GM12891 (cell line): Measurements from ENCODE around the gene GJA5.

Source experiments
- PAX5 ChIP-seq: IDR thresholded peaks from 2 replicates; pipeline ENCODE4 v1.6.1; 2011; ENCODE audit warnings: low read length, moderate library complexity, mild to moderate bottlenecking; ENCODE audit not compliant: insufficient read depth, severe bottlenecking
- POLR2A ChIP-seq: IDR thresholded peaks from 2 replicates; pipeline ENCODE4 v1.6.1; 2011; ENCODE audit warnings: low read depth, low read length, control low read depth
- POLR2AphosphoS5 ChIP-seq: IDR thresholded peaks from 2 replicates; pipeline ENCODE4 v1.6.1; 2011; ENCODE audit warnings: low read depth, low read length, control low read depth
- POU2F2 ChIP-seq: IDR thresholded peaks from 2 replicates; pipeline ENCODE4 v1.6.1; 2011; ENCODE audit warnings: low read depth, mild to moderate bottlenecking, control low read depth, low read length, moderate library complexity
- SPI1 ChIP-seq: IDR thresholded peaks from 2 replicates; pipeline ENCODE4 v1.6.1; 2011; ENCODE audit warnings: low read depth, low read length, control low read depth
- TAF1 ChIP-seq: IDR thresholded peaks from 2 replicates; pipeline ENCODE4 v1.6.1; 2011; ENCODE audit warnings: low read depth, low read length, control low read depth

DNA sequence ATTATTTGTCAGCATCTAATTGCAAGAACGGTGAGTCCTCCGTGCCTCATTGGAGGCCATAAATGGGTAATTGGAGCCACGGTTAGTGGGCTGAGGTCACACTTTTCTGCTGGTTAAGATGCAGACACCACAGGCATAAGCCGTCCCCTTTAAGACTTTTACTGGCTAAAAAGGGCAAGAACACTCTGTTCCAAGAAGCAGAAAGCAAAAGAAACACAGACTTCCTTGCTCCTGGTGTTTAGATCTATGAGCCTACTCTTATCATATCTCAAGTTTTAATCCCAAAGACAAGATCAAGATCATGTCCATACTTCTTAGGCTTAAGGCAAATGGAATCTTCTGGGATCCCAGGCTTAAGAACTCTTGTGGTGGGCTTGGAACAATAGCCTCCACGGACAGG is 17.3 kb upstream of the GJA5 start:
- TF ChIP-seq POLR2AphosphoS5, result no peak
- TF ChIP-seq TAF1, result no peak
- no peak for TF ChIP-seq SPI1
- no peak for TF ChIP-seq POLR2A
- no peak for TF ChIP-seq POU2F2
- no peak for TF ChIP-seq PAX5
